HCT116 (cell line): ENCODE data around the gene BRICD5. TPM values are rescaled to one million over a fixed set of nuclear protein-coding genes. Genes with fewer than 3 reads are reported as not detected.

Experiments
- ATAC-seq: fragments of 200-7000 bp; cut with Tn5 transposase; 2 replicates; pipeline ENCODE4 v1.9.1; 2020; ENCODE audit warnings: mild to moderate bottlenecking, moderate library complexity
- BruUV-seq: library from RNA; stranded (reverse); fragments of 400-500 nt; replicated peaks from 2 replicates; lab custom pipeline; 2021; lab: Mats Ljungman, UMichigan
- CTCF ChIA-PET: fragments of 300-600 bp; sonication (Branson Sonifier 250); formaldehyde crosslinking; loops from one replicate; lab custom pipeline; 2021; ENCODE audit warnings: antibody characterized with exemption; lab: Charles Lee
- POLR2A ChIA-PET: fragments of 300-600, 350-600 bp; sonication (Branson Sonifier 250); formaldehyde crosslinking; loops from one replicate; lab custom pipeline; 2021; ENCODE audit warnings: antibody characterized with exemption; lab: Charles Lee
- RAD21 ChIA-PET, 2 experiments: fragments of 300-600 bp; sonication (Branson Sonifier 250); formaldehyde crosslinking; loops; one replicate each; lab custom pipeline; 2023; ENCODE audit warnings: low total read pairs in 2 of 2; ENCODE audit not compliant: uncharacterized antibody in 2 of 2, unreplicated experiment in 2 of 2, low non-redundant PET in 1 of 2; lab: Charles Lee
- DNase-seq: peaks from one replicate; pipeline ENCODE4 v3.0.0-alpha.2; 2010; ENCODE audit warnings: low read depth, low spot score
- H2AFZ ChIP-seq: fragments of 200-600 bp; shearing (Covaris generic), sonication (generic); 2 replicates; pipeline ENCODE4 v1.6.1; 2017; ENCODE audit warnings: low read depth, mixed run types, mixed read lengths, antibody characterized with exemption, low read length; ENCODE audit not compliant: poor library complexity, severe bottlenecking
- H3K27ac ChIP-seq: 2 replicates; pipeline ENCODE4 v1.5.1; 2012; ENCODE audit warnings: low read depth, low read length
- H3K27me3 ChIP-seq: fragments of 200-600 bp; sonication (generic); 2 replicates; pipeline ENCODE4 v1.6.1; 2016; ENCODE audit warnings: mixed run types, low read length, mixed read lengths; ENCODE audit not compliant: insufficient read depth
- H3K36me3 ChIP-seq, 2 experiments: fragments of 200-500 bp in 1 of 2; fragments of 200-600 bp in 1 of 2; sonication (Bioruptor generic) in 1 of 2; sonication (generic) in 1 of 2; 2 replicates each; pipeline versions ENCODE4 v1.5.1 to v1.6.1; 2014 to 2016; ENCODE audit warnings: low read length in 2 of 2, inconsistent platforms in 1 of 2, mixed read lengths in 1 of 2, mixed run types in 1 of 2; ENCODE audit not compliant: insufficient read depth in 2 of 2, control insufficient read depth in 1 of 2
- H3K4me1 ChIP-seq, 2 experiments: fragments of 200-600 bp in 1 of 2; sonication (generic) in 1 of 2; 2 replicates each; pipeline versions ENCODE4 v1.5.1 to v1.6.1; 2012 to 2017; ENCODE audit warnings: low read length in 2 of 2, inconsistent platforms in 1 of 2, mild to moderate bottlenecking in 1 of 2, mixed read lengths in 1 of 2, mixed run types in 1 of 2, moderate library complexity in 1 of 2; ENCODE audit not compliant: insufficient read depth in 2 of 2, control insufficient read depth in 1 of 2
- H3K4me2 ChIP-seq: fragments of 200-600 bp; sonication (generic); 2 replicates; pipeline ENCODE4 v1.6.1; 2017; ENCODE audit warnings: mixed run types, low read length, mixed read lengths
- H3K4me3 ChIP-seq, 2 experiments: fragments of 200-600 bp in 1 of 2; sonication (generic) in 1 of 2; replicated peaks in 1 of 2; 2 replicates each; pipeline ENCODE4 v1.5.1; 2011 to 2016; ENCODE audit warnings: low read length in 2 of 2, control low read depth in 1 of 2, low read depth in 1 of 2, mild to moderate bottlenecking in 1 of 2, mixed read lengths in 1 of 2, mixed run types in 1 of 2
- H3K79me2 ChIP-seq: fragments of 200-600 bp; sonication (generic); 2 replicates; pipeline ENCODE4 v1.6.1; 2017; ENCODE audit warnings: mild to moderate bottlenecking, mixed run types, low read length, moderate library complexity, mixed read lengths; ENCODE audit not compliant: insufficient read depth
- H3K9ac ChIP-seq: fragments of 200-600 bp; sonication (generic); 2 replicates; pipeline ENCODE4 v1.6.1; 2016; ENCODE audit warnings: low read length, mixed read lengths
- H3K9me2 ChIP-seq: fragments of 200-600 bp; sonication (generic), shearing (Covaris generic); 2 replicates; pipeline ENCODE4 v1.6.1; 2017; ENCODE audit warnings: mixed run types, mild to moderate bottlenecking, moderate library complexity; ENCODE audit not compliant: insufficient read depth
- H3K9me3 ChIP-seq, 2 experiments: fragments of 200-500 bp in 1 of 2; fragments of 200-600 bp in 1 of 2; sonication (Bioruptor generic) in 1 of 2; sonication (generic) in 1 of 2; 2 replicates each; pipeline ENCODE4 v1.6.1; 2014 to 2017; ENCODE audit warnings: low read length in 2 of 2, mixed read lengths in 2 of 2, inconsistent platforms in 1 of 2, low read depth in 1 of 2, mild to moderate bottlenecking in 1 of 2, mixed run types in 1 of 2, moderate library complexity in 1 of 2; ENCODE audit not compliant: control insufficient read depth in 1 of 2, insufficient read depth in 1 of 2
- H4K20me1 ChIP-seq: fragments of 200-600 bp; sonication (generic), shearing (Covaris generic); 2 replicates; pipeline ENCODE4 v1.6.1; 2017; ENCODE audit warnings: mixed run types, mild to moderate bottlenecking, moderate library complexity; ENCODE audit not compliant: insufficient read depth
- CBX3 ChIP-seq: IDR thresholded peaks from 2 replicates; pipeline ENCODE4 v1.6.1; 2012; ENCODE audit warnings: low read depth
- CEBPB ChIP-seq: IDR thresholded peaks from 2 replicates; pipeline ENCODE4 v1.6.1; 2012; ENCODE audit warnings: low read depth
- EGR1 ChIP-seq: IDR thresholded peaks from 2 replicates; pipeline ENCODE4 v1.6.1; 2012; ENCODE audit warnings: low read depth
- ELF1 ChIP-seq: IDR thresholded peaks from 2 replicates; pipeline ENCODE4 v1.6.1; 2012; ENCODE audit warnings: low read depth, borderline replicate concordance
- EZH2 ChIP-seq: fragments of 200-600 bp; sonication (generic); IDR thresholded peaks from 2 replicates; pipeline ENCODE4 v1.6.1; 2017; ENCODE audit warnings: antibody characterized with exemption, mixed run types
- FOSL1 ChIP-seq: IDR thresholded peaks from 2 replicates; pipeline ENCODE4 v1.6.1; 2012; ENCODE audit warnings: low read depth
- POLR2A ChIP-seq: IDR thresholded peaks from 2 replicates; pipeline ENCODE4 v1.7.0; 2011; ENCODE audit warnings: borderline replicate concordance; ENCODE audit not compliant: insufficient read depth, insufficient read length; ENCODE audit errors: extremely low read depth
- RAD21 ChIP-seq: IDR thresholded peaks from 2 replicates; pipeline ENCODE4 v1.6.1; 2012; ENCODE audit warnings: low read depth, mild to moderate bottlenecking
- SP1 ChIP-seq: IDR thresholded peaks from 2 replicates; pipeline ENCODE4 v1.6.1; 2012; ENCODE audit warnings: low read depth
- YY1 ChIP-seq: IDR thresholded peaks from 2 replicates; pipeline ENCODE4 v1.6.1; 2011; ENCODE audit warnings: low read length, low read depth, moderate library complexity, mild to moderate bottlenecking; ENCODE audit not compliant: insufficient replicate concordance; ENCODE audit errors: extremely low read depth
- ZFX ChIP-seq: fragments of 450-650 bp; IDR thresholded peaks from 2 replicates; pipeline ENCODE4 v1.6.1; 2017
- intact Hi-C: fragments of 100-400 bp; cut with micrococcal nuclease; formaldehyde crosslinking; loops from 2 replicates; pipeline ENCODE4 v1.10.0; 2022
- total RNA-seq: library from RNA; stranded (reverse); gene quantifications from one replicate; pipeline ENCODE4 v1.2.1, GENCODE V29; 2021; ENCODE audit not compliant: unreplicated experiment
- TF ChIP-seq, protein P1 (sequence below): IDR thresholded peaks from 2 replicates; pipeline ENCODE4 v1.6.1; 2011; ENCODE audit warnings: mild to moderate bottlenecking, low read length, moderate library complexity; ENCODE audit not compliant: insufficient replicate concordance; ENCODE audit errors: extremely low read depth
- TF ChIP-seq, protein P2 (sequence below): IDR thresholded peaks from 2 replicates; pipeline ENCODE4 v1.6.1; 2012; ENCODE audit warnings: low read depth
- TF ChIP-seq, protein P3 (sequence below): IDR thresholded peaks from 2 replicates; pipeline ENCODE4 v1.6.1; 2012
- TF ChIP-seq, protein P4 (sequence below), 3 experiments: fragments of 200-600 bp in 1 of 3; sonication (generic) in 1 of 3; IDR thresholded peaks in 2 of 3; conservative IDR thresholded peaks in 1 of 3; 2 replicates each; pipeline ENCODE4 v1.5.1; 2012 to 2017; ENCODE audit warnings: low read depth in 2 of 3, low read length in 2 of 3, antibody characterized with exemption in 1 of 3, borderline replicate concordance in 1 of 3, control low read depth in 1 of 3, mild to moderate bottlenecking in 1 of 3, mixed read lengths in 1 of 3, mixed run types in 1 of 3, moderate library complexity in 1 of 3; ENCODE audit not compliant: insufficient read depth in 1 of 3

BRICD5 gene
- total RNA-seq, 1 experiment from 2014 or later, result 9.8 TPM

DNA sequence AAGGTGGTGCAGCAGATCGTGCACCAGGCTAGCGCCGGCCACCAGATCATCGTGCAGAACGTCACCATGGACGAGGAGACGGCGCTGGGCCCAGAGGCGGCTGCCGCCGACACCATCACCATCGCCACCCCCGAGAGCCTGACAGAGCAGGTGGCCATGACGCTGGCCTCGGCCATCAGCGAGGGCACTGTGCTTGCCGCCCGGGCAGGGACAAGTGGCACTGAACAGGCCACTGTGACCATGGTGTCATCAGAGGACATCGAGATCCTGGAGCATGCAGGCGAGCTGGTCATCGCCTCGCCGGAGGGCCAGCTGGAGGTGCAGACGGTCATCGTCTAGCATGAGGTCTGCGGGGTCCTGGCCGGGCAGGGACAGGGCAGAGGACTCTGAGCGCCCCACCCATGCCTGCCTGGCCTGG is 24.6 kb upstream of the BRICD5 start:
- no peaks in the 10 kb centered on the region for H3K9me2 ChIP-seq
- CTCF ChIA-PET, result no interaction called here
- no peak overlapping the region for H3K9ac ChIP-seq
- no peak for DNase-seq
- H3K4me2 ChIP-seq, result no peak overlapping the region
- RAD21 ChIA-PET, result no interaction called here
- peaks cover 0 to 14% of the 10 kb centered on the region in 2 experiments; a peak in 2 of 4 replicates for H3K4me1 ChIP-seq
- TF ChIP-seq FOSL1, result no peak
- TF ChIP-seq, protein P1, sequence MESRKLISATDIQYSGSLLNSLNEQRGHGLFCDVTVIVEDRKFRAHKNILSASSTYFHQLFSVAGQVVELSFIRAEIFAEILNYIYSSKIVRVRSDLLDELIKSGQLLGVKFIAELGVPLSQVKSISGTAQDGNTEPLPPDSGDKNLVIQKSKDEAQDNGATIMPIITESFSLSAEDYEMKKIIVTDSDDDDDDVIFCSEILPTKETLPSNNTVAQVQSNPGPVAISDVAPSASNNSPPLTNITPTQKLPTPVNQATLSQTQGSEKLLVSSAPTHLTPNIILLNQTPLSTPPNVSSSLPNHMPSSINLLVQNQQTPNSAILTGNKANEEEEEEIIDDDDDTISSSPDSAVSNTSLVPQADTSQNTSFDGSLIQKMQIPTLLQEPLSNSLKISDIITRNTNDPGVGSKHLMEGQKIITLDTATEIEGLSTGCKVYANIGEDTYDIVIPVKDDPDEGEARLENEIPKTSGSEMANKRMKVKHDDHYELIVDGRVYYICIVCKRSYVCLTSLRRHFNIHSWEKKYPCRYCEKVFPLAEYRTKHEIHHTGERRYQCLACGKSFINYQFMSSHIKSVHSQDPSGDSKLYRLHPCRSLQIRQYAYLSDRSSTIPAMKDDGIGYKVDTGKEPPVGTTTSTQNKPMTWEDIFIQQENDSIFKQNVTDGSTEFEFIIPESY, result no peak
- TF ChIP-seq POLR2A, result no peak
- no peak for TF ChIP-seq SP1
- no peak for TF ChIP-seq CEBPB
- TF ChIP-seq, protein P2, sequence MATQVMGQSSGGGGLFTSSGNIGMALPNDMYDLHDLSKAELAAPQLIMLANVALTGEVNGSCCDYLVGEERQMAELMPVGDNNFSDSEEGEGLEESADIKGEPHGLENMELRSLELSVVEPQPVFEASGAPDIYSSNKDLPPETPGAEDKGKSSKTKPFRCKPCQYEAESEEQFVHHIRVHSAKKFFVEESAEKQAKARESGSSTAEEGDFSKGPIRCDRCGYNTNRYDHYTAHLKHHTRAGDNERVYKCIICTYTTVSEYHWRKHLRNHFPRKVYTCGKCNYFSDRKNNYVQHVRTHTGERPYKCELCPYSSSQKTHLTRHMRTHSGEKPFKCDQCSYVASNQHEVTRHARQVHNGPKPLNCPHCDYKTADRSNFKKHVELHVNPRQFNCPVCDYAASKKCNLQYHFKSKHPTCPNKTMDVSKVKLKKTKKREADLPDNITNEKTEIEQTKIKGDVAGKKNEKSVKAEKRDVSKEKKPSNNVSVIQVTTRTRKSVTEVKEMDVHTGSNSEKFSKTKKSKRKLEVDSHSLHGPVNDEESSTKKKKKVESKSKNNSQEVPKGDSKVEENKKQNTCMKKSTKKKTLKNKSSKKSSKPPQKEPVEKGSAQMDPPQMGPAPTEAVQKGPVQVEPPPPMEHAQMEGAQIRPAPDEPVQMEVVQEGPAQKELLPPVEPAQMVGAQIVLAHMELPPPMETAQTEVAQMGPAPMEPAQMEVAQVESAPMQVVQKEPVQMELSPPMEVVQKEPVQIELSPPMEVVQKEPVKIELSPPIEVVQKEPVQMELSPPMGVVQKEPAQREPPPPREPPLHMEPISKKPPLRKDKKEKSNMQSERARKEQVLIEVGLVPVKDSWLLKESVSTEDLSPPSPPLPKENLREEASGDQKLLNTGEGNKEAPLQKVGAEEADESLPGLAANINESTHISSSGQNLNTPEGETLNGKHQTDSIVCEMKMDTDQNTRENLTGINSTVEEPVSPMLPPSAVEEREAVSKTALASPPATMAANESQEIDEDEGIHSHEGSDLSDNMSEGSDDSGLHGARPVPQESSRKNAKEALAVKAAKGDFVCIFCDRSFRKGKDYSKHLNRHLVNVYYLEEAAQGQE, result no peak
- TF ChIP-seq, protein P3, sequence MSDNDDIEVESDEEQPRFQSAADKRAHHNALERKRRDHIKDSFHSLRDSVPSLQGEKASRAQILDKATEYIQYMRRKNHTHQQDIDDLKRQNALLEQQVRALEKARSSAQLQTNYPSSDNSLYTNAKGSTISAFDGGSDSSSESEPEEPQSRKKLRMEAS, result no peak
- no peak for TF ChIP-seq EZH2
- TF ChIP-seq, protein P4, sequence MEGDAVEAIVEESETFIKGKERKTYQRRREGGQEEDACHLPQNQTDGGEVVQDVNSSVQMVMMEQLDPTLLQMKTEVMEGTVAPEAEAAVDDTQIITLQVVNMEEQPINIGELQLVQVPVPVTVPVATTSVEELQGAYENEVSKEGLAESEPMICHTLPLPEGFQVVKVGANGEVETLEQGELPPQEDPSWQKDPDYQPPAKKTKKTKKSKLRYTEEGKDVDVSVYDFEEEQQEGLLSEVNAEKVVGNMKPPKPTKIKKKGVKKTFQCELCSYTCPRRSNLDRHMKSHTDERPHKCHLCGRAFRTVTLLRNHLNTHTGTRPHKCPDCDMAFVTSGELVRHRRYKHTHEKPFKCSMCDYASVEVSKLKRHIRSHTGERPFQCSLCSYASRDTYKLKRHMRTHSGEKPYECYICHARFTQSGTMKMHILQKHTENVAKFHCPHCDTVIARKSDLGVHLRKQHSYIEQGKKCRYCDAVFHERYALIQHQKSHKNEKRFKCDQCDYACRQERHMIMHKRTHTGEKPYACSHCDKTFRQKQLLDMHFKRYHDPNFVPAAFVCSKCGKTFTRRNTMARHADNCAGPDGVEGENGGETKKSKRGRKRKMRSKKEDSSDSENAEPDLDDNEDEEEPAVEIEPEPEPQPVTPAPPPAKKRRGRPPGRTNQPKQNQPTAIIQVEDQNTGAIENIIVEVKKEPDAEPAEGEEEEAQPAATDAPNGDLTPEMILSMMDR (IDR thresholded peaks at IDR 0.05 in 2 of 3, conservative IDR thresholded peaks at IDR 0.05 in 1 of 3; ENCODE audit: borderline replicate concordance in 1 of 3, insufficient read depth in 1 of 3, low read depth in 2 of 3, low read length in 2 of 3), result no peak
- no peak for TF ChIP-seq YY1
- no peak for TF ChIP-seq EGR1
- no peak for TF ChIP-seq CBX3
- no peak for TF ChIP-seq ZFX
- no peak for TF ChIP-seq ELF1
- TF ChIP-seq RAD21, result no peak
- TF ChIP-seq, all 23 proteins: peak for 0
- H4K20me1 ChIP-seq, result no peaks in the 10 kb centered on the region
- ATAC-seq, result no peak
- peaks cover 3% of the 10 kb centered on the region in 2 experiments; a peak in 1 of 4 replicates for H3K36me3 ChIP-seq
- no peaks in the 10 kb centered on the region for H3K27me3 ChIP-seq
- no peak overlapping the region; the same call in 1 of the 2 replicates for H3K27ac ChIP-seq
- no TSS peak for BruUV-seq
- intact Hi-C loops, result no loop called here
- POLR2A ChIA-PET, result interaction anchor here (1.2 kb wide), 1 partner anchor 16 kb away, joined by 3 read pairs; the partner anchor contains the start of gene ECI1
- no peaks in the 10 kb centered on the region for H3K79me2 ChIP-seq
- H2AFZ ChIP-seq, result no peak overlapping the region
- H3K9me3 ChIP-seq, result no peaks in the 10 kb centered on the region
- no peak overlapping the region for H3K4me3 ChIP-seq
